GM18858 (cell line): ENCODE results near the gene FOXP2.

Experiments
- ATAC-seq: cut with Tn5 transposase; IDR thresholded peaks from one replicate; pipeline ENCODE4 v1.9.1; 2021; ENCODE audit not compliant: unreplicated experiment

The FOXP2 gene

GRCh38 chr7:114708646-114709045 is 294.0 kb downstream of the FOXP2 start:
- ATAC-seq: no peak

DNA sequence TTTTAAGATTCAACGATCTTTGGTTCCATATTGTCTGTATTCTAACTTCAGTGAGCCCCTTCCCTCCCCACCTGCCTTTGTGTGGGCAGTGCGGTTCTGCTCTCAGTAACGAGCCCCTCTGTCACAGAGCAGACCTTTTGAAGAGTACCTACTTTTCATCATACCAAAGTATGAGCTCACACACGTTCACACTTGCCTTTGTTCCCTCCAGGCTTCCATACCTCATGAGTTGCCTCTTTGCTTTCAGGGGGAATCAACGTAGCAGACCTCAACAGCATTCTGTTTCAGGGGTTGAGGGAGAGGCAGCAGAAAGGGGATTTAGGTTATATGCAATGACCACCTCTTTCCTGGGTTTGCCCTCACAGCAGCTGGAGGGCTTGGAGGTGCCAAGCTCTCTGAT is 295.9 kb downstream of the FOXP2 start:
- ATAC-seq: no peak

- no peak for ATAC-seq
Observed at GRCh38 chr7:114711241-114711640, 296.6 kb downstream of the FOXP2 start.

DNA sequence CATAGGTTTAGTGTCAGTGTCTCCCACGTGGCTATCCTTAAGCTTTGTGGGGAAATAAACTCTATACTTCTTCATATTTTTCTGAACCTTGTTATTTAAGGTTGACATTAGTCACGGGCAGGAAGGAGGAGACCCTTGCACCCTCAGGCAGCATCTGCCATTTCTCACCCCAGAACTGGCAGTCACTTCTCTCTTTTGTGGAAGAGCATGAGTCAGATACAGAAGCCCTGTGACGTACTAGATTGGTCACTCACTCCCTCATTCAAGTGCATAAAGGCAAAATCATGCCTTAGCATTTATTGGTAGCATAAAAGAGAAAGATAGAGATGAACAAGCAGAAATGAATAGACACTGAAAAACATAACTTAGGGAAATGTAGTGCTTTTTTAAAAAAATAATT is 301.3 kb downstream of the FOXP2 start:
- ATAC-seq: no peak

DNA sequence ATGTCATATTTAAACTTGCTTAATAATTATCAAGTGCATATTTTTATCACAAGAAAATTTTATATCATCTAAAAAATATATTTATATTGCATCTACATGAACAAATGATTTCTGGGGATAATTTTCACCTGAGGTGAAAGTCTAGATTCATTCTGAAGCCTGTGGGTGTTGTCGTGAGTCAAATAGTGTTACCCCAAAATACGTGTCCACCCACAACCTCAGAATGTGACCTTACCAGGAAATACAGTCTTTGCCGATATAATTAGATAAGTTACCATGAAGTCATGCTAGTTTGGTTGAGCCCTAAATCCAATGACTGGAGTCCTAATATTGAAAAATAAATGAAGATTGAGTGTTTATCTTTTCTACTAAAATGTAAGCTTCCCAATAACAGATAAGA is 304.2 kb downstream of the FOXP2 start:
- peak; percentile 65 for ATAC-seq

- ATAC-seq: no peak
Observed at GRCh38 chr7:114720725-114721124, 306.1 kb downstream of the FOXP2 start.

GRCh38 chr7:114722562-114722961 is 307.9 kb downstream of the FOXP2 start:
- no peak for ATAC-seq

DNA sequence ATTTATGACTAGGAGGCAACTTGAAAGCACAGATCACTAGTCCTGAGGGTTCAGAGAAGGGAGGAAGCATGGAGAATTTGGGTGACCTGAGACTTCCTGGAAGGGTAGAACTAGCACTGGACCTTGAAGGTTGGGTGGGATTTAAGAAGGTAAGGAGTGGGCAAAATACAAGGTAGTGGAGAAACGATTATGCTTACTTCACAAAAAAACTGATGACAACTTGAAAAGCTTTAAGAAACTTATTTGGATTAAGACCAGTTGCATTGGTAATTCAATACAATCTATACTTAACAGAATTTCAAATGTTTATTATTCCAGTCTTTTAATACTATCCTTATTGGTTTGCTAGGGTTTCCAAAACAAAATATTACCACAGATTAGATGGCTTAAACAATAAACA is 308.7 kb downstream of the FOXP2 start:
- ATAC-seq: no peak

DNA sequence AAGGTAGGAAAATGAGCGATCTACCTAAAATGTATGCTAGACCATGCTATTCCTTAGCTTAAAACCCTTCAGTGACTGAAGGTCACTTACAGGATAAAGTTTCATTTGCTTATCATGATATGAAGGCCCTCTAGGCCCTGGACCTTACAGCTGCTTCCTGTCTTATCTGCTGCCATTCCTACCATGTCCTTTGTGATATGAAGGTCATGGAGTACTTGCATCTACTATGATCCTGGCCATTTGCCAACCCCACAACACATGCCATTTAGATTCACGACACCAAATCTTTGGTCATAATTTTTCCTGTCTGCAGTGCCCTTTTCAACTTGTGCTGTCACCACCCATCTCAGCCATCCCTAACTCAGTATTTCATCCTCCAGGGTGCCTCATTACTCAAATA is 325.5 kb downstream of the FOXP2 start:
- ATAC-seq: no peak

DNA sequence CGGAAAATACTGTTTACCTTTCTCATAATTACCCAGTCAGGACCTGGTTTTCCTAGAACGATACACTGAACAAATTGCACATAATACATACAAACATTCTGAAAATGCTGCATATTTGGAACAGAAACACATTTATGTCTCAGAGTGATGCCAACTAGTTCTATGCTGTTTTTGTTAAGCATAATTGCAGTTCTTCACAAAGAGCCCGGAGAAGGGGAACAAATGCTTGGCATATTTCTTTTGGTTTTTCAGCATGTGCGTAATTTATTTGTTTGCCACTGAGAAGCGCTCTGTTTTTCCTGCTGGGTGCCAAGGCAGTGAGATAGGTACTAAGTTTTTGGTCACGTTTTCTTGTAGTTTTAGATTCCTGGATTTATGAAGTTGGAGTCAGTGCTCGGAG is 326.3 kb downstream of the FOXP2 start:
- ATAC-seq: no peak

GRCh38 chr7:114741911-114742310 is 327.3 kb downstream of the FOXP2 start:
- no peak for ATAC-seq
